GM19193 (cell line): Measurements from ENCODE around the gene TNPO3.

Experiments
- POLR2A ChIP-seq: IDR thresholded peaks from 4 replicates; pipeline ENCODE4 v1.6.1; 2011; ENCODE audit not compliant: insufficient read depth, insufficient read length; ENCODE audit errors: extremely low read depth

The TNPO3 gene

DNA sequence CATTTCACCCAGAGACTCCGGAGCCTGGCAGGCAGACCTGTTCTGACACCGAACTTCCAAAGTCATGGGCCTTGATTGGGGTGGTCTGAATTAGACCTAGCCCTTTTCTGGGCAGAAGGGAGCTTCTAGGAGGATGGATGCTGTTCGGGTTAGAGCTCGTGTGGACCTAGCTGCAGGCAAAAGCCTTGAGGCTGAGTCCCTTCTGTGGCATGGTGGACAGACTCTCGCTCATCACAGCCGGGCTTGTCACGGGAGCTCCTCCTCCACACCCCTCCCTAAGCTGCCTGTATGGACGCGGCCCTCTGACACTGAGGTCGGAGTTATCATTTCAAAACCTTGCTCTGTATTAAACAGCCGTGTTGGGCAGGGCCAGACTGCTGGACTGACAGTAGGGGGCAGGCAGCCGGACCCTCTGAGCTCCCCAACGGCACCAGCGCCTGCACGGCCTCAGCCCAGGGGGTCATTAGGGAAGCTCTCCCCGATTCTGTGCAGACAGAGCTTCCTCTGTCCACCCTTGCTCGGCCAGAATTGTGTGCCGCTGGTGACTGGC lies 115.0 kb downstream of the TNPO3 start:
- TF ChIP-seq POLR2A = peak; percentile 40

DNA sequence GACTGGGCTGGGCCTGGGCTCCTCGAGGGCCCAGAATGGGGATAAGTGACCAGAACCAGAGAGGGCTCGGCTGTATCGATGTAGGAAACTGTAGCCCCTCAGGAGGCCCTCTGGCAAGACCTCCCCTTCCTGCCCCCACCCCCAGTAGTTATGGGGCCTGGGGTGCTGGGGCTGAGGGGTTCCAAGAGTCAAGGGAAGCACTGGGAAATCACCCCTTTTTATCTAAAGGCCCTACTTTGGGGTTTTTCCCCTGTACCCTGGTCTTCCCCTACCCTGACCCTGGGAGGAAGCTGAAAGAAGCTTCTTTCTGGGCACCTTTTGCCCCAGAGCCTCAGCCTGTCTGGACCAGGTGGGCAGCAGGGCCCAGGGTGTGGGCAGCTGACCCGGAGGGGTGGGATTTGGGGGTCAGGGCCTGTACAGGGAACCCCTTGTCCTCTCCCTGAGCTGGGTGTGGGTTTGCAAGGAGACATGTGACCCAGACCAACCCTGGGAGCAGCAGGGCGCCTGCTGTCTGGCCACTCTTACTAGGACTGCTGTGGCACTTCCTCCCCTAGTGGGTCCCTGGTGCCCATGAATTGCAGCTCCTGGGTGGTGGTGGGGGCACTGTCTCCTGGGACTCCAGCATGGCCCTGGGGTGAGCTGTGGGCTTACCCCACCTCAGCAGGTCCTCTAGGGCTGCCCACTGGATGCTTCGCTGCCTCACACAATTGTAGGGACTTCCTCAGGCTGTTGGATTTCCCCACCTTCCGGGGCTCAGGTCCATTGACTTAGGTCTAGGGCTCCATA lies 115.6 kb downstream of the TNPO3 start:
- peak; percentile 73 for TF ChIP-seq POLR2A

DNA sequence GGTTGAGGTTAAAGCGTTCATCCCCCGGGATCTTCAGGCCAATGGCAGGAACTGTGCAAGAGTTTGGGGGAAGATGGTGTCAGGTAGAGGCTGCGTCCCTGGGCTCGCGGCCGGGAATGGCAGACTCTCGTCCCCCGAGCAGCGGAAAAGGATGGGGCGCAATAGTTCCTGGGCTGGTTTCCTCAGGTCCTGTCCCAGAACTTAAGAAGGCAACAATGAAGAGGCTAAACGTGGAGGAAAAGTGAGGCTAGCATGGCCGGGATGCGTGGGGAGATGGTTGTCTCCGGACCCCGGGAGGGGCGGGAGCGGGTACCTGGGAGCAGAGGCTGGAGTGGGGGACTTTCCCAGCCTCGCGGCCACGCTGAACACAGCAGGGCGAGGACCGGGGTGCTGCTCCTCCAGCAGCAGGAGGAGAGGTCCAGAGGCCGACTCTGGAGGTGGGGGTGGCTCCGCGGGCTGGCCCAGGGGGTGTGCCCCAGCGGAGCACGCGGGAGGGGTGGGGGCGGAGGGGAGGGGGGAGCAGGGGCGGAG lies 116.3 kb downstream of the TNPO3 start:
- TF ChIP-seq POLR2A = peak; percentile 81

DNA sequence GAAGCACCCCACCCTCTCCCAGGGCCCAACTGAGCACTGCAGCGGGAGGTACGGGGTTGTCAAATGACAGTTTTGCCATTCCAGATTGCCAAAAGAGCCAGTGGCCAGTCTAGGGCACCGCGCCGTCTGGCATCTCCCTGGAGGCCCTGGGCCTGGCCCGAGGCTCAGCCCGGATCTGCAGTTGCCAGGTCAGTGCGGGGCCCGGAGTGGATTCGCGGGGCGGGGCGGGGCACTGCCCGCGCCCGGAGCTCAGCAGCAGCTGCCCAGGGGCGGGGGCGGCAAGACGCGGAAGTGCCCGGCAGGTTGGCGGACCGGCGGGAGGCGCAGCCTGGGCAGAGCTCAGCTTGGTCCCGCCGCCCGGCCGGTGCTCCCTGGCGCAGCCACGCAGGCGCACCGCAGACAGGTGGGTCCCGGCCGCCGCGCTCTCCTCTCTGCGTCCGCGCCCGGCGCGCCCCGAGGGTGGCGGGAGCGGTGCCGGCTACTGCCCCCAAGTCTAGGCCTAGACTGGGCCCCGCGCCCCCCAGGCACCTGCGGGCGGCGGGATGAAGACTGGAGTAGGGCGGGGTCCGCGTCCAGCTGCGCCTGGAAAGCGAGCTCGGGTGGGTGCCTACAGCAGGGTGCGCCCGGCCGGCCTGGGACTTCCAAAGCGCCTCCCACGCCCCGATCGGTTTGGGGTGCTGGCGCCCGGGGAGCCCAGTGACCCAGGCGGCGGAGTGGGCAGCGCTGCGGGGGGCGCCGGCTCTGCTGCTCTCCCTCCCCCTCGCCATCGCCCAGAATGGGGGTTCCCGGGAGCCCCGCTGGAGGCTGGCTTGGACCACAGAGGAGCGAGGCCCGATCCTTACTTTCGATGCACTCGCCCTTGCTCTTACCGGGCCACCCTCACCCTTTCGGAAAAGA lies 117.0 kb downstream of the TNPO3 start, which contains the start of gene IRF5:
TSS of gene IRF5 (plus strand) at position 281 of the 897 bp plus-strand sequence. CDS start 4,155 bp downstream, outside the sequence.
- peak; percentile 72 for TF ChIP-seq POLR2A

DNA sequence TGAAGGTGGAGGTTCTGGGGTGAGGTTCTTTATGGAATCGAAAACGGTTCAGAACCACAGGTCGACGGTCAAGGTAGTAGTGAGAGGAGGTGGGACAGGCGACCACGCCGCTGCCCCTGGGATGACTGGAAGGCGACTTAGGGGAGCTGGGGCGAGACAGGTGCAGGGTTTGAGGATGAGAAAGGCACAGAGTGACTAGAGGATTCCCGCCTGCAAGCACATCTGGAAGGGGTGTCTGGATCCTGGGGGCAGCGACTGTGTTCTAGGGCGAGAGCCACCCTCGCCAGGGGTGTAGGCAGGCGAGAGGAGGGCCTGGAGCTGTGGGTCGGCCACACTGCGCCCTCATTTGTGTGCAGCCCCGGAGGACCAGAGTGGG lies 117.7 kb downstream of the TNPO3 start:
- TF ChIP-seq POLR2A = no peak

DNA sequence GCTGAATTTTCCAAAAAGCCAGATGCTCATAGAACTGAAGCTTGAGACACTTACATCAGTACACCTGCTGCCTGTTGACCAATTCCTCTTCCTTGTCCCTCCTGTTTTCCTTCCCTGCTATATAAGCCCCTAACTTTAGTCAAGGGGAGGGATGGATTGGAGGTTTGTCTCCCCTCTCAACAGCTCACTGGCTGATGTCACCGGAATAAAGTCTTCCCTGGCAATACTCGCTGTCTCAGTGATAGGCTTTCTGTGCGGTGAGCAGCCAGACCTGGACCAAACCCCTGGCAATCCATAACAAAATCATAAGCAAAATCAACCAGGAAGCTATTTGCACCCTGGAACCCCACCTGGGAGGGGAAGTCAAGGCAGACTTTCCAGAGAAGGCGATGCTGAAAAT lies 118.1 kb downstream of the TNPO3 start:
- TF ChIP-seq POLR2A = no peak

DNA sequence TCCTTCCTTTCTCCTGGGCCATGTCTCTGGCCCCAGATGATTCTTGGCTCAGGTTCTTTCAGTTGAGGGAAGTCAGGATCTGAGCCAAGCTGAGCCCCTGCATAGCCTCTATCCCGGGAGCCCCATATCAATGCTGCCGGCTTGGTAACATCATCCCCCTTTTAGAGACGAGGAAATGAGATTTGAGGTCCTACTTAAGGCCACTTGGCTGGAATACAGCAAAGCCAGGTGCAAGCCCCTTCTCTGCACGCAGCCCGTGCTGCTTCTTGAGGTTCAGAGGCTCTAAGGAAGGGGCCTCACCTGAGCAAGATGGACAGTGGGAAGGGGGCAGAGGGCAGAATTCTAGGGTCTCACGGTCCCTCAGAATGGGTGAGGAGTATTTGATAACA lies 119.6 kb downstream of the TNPO3 start:
- TF ChIP-seq POLR2A = no peak

DNA sequence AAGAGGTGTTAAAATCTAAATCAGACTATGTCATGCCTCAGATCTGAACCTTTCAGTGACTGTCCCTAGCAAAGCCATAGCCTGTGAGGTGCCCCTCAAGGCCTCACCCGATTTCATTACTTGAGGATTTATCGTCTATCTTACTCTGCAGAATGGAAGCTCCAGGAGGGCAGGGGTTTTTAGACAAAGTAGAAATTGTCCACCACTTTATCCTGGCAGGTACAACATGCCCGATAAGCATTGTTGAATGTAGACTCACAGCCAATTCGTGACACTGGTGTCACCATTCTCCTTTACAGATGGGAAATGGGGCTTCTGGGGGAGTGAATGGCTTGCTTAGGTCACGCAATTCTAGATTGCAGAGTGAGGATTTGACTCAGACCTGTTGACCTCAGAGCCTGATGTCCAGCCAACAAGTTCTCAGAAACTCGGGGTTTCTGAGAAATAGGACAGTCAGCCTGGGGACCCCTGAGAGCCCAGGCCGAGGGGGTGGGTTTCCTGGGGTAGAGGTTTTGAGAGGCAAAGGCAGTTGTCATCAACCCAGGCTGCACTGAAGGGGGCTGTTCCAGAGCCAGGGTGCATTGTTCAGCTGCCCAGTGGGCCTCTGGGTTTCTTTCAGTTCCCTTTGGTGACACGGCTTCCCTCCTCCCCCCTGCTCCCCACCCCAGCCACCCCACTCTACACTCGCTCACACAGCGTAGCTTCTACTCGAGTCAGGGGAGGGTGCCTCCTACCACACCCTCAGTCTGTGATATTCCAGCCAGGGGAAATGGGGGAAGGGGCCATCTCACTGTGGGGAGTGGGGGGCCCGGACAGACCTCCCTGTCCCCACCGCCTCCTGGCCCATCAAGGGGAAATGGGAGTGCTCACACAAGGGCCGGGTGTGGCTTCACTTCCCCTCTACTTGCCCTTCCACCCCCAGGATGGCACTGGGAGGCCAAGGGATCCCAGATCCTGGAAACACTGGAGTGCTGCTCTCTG lies 120.3 kb downstream of the TNPO3 start:
- TF ChIP-seq POLR2A = peak; percentile 55

DNA sequence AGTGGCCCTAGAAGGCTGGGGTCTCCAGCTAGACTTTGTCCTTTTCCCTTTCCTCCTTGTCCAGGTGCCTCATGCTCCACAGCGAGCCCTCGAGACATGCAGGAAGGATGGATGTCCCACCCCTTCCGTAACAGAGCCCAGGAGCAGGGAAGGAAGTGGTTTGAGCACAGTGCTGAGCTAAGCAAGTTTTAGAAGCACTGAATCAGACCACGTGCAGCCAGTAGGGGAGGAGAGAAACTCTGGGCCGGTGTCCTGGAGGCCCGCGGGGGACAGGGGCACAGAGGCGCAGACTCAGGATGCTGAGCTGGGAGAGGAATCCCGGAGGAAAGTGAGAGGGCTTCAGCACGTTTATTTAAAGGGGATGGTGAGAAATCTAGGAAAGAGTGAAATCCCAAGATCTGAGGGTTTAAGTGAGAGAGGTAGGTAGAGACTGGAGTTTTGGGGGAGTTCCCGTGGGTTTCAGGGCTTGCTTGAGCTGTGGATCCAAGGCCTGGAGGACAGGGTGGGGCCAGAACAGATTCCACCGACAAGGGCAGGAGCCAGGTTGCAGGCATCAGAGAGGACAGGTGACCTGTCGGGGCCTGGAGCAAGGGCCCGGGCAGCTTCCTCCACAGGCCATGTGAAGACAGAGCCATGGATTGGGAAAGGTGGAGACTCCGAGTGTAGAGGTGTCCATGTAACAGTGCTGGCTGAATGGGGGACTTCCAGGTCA lies 121.6 kb downstream of the TNPO3 start:
- TF ChIP-seq POLR2A = peak; percentile 69

DNA sequence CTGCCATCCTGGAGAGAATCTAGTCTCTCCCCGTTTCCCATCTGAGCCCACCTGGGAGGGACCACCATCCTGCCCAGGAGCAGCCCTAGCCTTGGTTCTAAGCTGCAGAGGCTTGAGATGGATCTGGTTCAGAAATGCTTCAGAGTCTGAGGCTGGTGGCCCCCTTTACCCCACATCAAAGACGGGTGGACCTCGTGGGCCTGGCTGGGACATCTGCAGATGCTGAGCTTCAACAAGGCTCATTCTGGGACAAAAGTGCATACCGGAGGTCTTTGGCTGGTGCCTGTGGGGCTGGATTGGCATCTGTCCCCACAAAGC lies 122.1 kb downstream of the TNPO3 start:
- no peak for TF ChIP-seq POLR2A

DNA sequence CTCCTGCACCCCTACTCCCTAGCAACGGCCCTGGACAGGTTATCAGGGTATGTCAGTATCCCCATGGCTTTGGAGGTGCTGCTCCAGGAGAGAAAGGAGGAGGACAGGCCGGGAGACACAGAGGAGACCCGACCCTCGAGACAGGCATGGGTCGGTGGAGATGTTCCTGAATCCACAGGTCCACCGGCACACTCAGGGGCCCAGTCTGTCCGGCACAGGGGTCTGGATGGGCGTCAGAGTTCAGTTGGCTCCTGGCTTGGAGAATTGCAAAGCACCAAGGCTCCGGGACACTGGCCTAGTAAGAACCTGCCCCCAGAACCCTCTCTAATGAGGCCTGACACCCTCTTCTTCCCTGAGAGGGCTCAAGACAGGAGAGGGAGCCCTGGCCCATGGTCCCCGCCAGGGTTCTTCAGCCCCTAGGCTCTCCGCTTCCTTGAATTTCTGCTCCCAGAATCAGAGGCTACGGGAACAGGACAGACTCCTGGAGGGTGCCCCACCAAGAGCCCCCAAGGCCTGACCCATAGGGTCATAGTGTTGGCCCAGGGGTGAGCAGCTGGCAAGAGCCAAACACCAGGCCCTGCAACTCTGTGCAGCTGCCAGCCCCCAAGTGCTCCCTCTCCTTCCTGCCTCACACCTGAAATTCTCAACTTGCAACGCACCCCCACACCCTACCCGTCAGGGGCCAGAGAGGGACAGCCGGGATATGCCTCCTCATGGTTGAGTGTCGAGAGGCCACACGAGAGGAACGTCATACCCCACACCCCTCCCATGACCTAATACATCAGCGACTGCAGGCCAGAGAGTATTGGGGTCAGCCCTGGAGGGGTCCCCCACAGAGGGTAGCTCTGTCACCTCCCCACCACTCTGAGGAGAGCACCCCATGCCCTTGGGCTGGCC lies 122.7 kb downstream of the TNPO3 start:
- no peak for TF ChIP-seq POLR2A

DNA sequence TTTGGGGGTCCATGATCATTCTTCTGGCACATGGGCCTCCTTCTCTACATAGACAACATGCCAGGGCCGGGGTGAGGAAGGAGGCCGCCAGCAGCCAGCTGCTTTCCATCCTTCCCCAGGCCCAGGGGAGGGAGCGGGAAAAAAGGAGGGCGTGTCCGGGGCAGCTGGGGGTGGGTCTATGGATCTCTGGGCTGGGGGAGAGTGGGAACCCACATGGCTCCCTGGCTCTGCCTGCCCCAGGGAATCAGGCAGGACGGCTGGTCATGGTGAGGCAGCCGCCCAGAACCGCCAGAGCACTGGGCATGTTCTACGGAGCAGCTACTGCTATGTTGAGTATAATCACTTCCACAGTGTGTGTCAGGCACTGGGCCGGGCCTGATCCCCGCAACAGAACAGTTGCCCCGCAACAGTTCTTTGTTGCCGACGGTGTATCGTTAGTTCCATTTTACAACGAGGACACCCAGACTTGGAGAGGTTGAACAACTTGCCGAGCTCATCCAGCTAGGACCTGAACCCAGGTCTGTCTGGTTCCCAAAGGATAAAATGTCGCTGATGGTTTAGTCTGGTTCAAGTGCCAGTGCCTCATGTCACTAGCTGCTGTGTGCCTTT lies 123.6 kb downstream of the TNPO3 start:
- TF ChIP-seq POLR2A = no peak

DNA sequence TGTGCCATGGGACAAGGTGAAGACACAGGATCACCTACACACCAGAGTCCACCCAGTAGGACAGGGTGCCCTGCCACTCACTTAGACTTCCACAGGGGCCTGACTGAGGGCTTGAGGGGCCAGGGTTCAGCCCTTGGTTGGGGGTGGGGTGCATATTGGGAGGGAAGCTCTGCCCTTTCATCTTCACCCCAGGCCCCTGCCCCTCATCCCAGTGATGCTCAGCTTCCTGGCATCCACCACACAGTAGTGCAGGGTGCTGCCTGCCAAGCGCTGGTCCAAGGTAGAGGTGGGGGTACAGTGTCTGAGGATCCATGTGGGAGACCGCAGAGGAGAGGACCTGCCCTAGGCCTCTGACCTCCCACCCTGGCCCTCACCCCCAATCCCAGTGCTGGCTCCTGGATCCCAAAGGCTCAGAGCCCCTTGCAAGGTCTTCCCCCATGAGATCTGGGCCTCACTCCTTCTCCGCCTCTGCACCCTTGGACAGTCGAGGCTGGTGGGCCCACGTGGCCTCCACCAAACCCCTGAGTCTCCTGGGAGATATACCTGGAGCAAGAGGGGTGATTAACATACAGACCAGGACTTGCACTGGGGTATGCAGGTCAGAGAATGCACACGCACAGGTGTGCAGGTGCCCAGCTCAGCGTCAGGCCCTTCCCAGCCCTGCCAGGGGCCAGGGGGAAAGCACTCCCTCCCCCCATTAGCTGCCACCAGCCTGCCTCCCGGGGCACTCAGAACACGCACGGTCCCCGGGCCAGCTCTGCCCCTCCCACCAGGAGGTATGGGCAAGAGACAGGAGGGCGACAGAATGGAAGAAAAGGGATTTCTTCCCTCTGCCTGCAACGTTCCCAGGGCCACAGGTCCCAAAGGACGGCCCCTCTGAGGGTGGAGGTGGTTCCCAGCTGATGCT lies 125.8 kb downstream of the TNPO3 start:
- TF ChIP-seq POLR2A = no peak
